Measurements from ENCODE around the gene XRN2.

GRCh38 chr20:21390768-21391167 lies 87.6 kb downstream of the XRN2 start:
- TF ChIP-seq CTCF (IDR thresholded peaks at IDR 0.05) (no peak), SIN3A (IDR thresholded peaks at IDR 0.05; ENCODE audit: borderline replicate concordance, insufficient read depth, low read depth, low read length) (no peak), POLR2AphosphoS5 (IDR thresholded peaks at IDR 0.05; ENCODE audit: low read depth, low read length) (no peak)
- TF ChIP-seq, protein P1, sequence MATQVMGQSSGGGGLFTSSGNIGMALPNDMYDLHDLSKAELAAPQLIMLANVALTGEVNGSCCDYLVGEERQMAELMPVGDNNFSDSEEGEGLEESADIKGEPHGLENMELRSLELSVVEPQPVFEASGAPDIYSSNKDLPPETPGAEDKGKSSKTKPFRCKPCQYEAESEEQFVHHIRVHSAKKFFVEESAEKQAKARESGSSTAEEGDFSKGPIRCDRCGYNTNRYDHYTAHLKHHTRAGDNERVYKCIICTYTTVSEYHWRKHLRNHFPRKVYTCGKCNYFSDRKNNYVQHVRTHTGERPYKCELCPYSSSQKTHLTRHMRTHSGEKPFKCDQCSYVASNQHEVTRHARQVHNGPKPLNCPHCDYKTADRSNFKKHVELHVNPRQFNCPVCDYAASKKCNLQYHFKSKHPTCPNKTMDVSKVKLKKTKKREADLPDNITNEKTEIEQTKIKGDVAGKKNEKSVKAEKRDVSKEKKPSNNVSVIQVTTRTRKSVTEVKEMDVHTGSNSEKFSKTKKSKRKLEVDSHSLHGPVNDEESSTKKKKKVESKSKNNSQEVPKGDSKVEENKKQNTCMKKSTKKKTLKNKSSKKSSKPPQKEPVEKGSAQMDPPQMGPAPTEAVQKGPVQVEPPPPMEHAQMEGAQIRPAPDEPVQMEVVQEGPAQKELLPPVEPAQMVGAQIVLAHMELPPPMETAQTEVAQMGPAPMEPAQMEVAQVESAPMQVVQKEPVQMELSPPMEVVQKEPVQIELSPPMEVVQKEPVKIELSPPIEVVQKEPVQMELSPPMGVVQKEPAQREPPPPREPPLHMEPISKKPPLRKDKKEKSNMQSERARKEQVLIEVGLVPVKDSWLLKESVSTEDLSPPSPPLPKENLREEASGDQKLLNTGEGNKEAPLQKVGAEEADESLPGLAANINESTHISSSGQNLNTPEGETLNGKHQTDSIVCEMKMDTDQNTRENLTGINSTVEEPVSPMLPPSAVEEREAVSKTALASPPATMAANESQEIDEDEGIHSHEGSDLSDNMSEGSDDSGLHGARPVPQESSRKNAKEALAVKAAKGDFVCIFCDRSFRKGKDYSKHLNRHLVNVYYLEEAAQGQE (IDR thresholded peaks at IDR 0.05; ENCODE audit: insufficient read depth in 1 of 2, low read depth in 2 of 2, low read length in 1 of 2), result no peak
